ENCODE results near the gene CCDC78. TPM values are rescaled to one million over a fixed set of nuclear protein-coding genes. Genes with fewer than 3 reads are reported as not detected.
A peak's percentile ranks its signal among the peaks of the same experiment; 100 is the strongest.

CCDC78 gene
- total RNA-seq, 1 experiment from 2014 or later, result 3.5 TPM

DNA sequence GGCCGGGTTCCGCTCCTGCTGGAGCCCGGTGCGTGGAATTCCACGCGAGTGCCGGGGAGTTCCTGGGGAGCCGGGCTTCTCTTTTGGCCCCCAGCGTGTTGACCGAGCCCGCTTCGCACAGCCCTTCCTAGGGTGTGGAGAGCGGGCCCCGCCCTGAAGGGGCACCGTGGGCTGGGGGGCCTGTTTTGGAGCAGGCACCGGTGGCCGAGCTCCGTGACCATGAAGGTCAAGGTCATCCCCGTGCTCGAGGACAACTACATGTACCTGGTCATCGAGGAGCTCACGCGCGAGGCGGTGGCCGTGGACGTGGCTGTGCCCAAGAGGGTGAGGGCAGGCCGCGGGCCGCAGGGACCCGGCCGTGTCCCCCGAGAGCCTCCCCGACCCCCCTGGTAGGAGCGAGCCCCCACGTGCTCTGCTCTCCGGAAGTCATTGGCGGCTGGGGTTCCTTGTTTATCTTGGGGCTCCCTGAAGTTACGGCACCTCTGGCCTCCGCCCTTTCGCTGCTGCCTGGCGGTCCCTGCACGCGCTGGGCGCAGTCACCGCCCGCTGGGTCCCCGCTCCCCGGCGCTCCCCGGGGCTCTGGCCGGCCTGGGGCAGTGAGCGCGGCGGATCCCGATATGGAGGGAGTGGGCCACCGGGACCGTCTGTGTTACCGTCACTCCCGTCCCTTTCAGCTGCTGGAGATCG lies 1.2 kb upstream of the CCDC78 start:
- Histone ChIP-seq H3K36me3 (ENCODE audit: control insufficient read depth, insufficient read depth, low read length) (no peaks in the 10 kb centered on the region), H3K27me3 (replicated peaks; ENCODE audit: control insufficient read depth, insufficient read depth, low read length) (no peaks in the 10 kb centered on the region), H3K9me3 (no peaks in the 10 kb centered on the region), H3K4me1 (peaks cover 3% of the 10 kb centered on the region; the same call in 1 of the 2 replicates), H3K4me3 (ENCODE audit: low read depth, low read length) (peak overlapping the region; percentile 65)
- H3K36me3 Mint-ChIP-seq (ENCODE audit: insufficient read depth, unreplicated experiment), result peaks cover 11% of the 10 kb centered on the region
- H3K27me3 Mint-ChIP-seq (ENCODE audit: insufficient read depth, unreplicated experiment), result no peaks in the 10 kb centered on the region
- no peaks in the 10 kb centered on the region for H3K4me1 Mint-ChIP-seq (ENCODE audit: low read depth, unreplicated experiment)
- no peak for DNase-seq
- H3K9me3 Mint-ChIP-seq (ENCODE audit: unreplicated experiment), result no peaks in the 10 kb centered on the region
- TF ChIP-seq, protein P1, sequence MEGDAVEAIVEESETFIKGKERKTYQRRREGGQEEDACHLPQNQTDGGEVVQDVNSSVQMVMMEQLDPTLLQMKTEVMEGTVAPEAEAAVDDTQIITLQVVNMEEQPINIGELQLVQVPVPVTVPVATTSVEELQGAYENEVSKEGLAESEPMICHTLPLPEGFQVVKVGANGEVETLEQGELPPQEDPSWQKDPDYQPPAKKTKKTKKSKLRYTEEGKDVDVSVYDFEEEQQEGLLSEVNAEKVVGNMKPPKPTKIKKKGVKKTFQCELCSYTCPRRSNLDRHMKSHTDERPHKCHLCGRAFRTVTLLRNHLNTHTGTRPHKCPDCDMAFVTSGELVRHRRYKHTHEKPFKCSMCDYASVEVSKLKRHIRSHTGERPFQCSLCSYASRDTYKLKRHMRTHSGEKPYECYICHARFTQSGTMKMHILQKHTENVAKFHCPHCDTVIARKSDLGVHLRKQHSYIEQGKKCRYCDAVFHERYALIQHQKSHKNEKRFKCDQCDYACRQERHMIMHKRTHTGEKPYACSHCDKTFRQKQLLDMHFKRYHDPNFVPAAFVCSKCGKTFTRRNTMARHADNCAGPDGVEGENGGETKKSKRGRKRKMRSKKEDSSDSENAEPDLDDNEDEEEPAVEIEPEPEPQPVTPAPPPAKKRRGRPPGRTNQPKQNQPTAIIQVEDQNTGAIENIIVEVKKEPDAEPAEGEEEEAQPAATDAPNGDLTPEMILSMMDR (IDR thresholded peaks at IDR 0.05; ENCODE audit: insufficient read depth in 1 of 2, low read depth in 1 of 2, low read length in 1 of 2, severe bottlenecking in 1 of 2, unreplicated experiment in 1 of 2), result no peak
- ChIA-PET POLR2A (interaction anchor here (1.0 to 1.5 kb wide), 2 partner anchors 11 to 14 kb away, joined by 3 to 4 read pairs; partner anchors contain the start of gene CIAO3), CTCF (interaction anchor here (0.6 to 1.5 kb wide), 5 partner anchors 8 to 21 kb away, joined by 4 to 10 read pairs (median 5); partner anchors contain the start of gene METRN)
- no TSS peak for BruUV-seq (replicated peaks)
- no peak overlapping the region for H3K27ac Mint-ChIP-seq (ENCODE audit: unreplicated experiment)
- intact Hi-C loops (cut with micrococcal nuclease; ENCODE audit: unreplicated experiment), result no loop called here
- peak overlapping the region; percentile 64 for H3K4me3 Mint-ChIP-seq (ENCODE audit: unreplicated experiment)

DNA sequence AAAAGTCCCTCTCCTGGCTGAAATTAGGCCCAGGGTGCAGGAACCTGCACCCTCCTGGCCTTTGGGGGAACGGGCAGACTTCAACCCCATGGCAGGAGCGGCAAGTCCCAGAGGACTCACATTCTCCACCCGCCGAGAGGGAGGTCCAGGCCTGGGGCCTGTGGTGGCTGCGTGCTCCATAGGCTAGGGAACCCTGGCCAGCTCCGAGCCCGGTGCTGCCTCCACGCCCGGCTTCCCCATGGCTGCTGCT lies 130 bp downstream of the CCDC78 start:
- intact Hi-C loops (cut with micrococcal nuclease; ENCODE audit: unreplicated experiment), result no loop called here
- Histone ChIP-seq H3K36me3 (ENCODE audit: control insufficient read depth, insufficient read depth, low read length) (no peaks in the 10 kb centered on the region), H3K4me1 (peaks cover 11% of the 10 kb centered on the region), H3K27me3 (replicated peaks; ENCODE audit: control insufficient read depth, insufficient read depth, low read length) (no peaks in the 10 kb centered on the region), H3K4me3 (ENCODE audit: low read depth, low read length) (no peak overlapping the region), H3K9me3 (no peaks in the 10 kb centered on the region)
- Mint-ChIP-seq H3K27ac (ENCODE audit: unreplicated experiment) (no peak overlapping the region), H3K36me3 (ENCODE audit: insufficient read depth, unreplicated experiment) (peaks cover 11% of the 10 kb centered on the region), H3K9me3 (ENCODE audit: unreplicated experiment) (no peaks in the 10 kb centered on the region), H3K27me3 (ENCODE audit: insufficient read depth, unreplicated experiment) (no peaks in the 10 kb centered on the region), H3K4me3 (ENCODE audit: unreplicated experiment) (peak overlapping the region; percentile 64), H3K4me1 (ENCODE audit: low read depth, unreplicated experiment) (no peaks in the 10 kb centered on the region)
- no TSS peak for BruUV-seq (replicated peaks)
- TF ChIP-seq, protein P1 (IDR thresholded peaks at IDR 0.05; ENCODE audit: insufficient read depth in 1 of 2, low read depth in 1 of 2, low read length in 1 of 2, severe bottlenecking in 1 of 2, unreplicated experiment in 1 of 2), result no peak
- DNase-seq, result no peak
- POLR2A ChIA-PET, result no interaction called here
- CTCF ChIA-PET, result interaction anchor here (1.5 kb wide), 1 partner anchor 19 kb away, joined by 4 read pairs; no protein-coding TSS in a partner anchor

DNA sequence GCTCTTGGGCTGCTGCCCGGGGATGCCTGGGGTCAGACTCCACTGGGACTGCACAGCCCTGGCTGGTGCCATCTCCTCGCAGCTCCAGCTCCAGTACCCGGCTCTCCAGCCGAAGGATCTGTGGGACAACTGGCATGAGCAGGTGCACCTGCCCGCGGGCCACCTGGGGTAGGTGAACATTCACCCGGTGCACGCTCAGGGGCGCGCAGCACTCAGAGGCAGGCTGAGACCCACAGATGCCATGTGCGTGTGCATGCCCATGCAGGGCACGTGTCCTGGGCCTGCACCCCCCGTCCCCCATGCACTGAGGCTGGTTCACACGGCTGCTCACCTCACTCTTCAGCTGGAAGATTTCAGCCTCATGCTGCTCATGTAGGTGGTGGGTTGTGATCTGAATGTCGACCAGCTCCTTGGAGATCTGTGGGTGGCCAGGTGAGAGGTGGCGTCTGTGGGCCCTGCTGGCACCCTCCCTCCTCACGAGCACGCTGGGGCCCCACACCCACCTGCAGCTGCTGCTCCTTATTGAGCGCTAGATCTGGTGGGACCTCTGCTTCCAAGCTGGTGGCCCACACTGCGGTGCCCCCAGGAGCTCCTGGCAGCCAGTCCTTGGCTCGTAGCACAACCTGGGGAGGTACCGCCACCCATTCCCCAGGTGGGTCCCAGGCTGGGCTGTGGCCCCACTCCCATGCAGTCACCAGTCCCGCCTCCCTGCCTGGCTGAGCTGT lies 618 bp downstream of the CCDC78 start:
- no TSS peak for BruUV-seq (replicated peaks)
- H3K27ac Mint-ChIP-seq (ENCODE audit: unreplicated experiment), result no peak overlapping the region

More for the DNA sequence above, 618 bp downstream of the CCDC78 start:
- intact Hi-C loops (cut with micrococcal nuclease; ENCODE audit: unreplicated experiment), result no loop called here
- Histone ChIP-seq H3K36me3 (ENCODE audit: control insufficient read depth, insufficient read depth, low read length) (no peaks in the 10 kb centered on the region), H3K9me3 (no peaks in the 10 kb centered on the region), H3K27me3 (replicated peaks; ENCODE audit: control insufficient read depth, insufficient read depth, low read length) (no peaks in the 10 kb centered on the region), H3K4me1 (peaks cover 11% of the 10 kb centered on the region), H3K4me3 (ENCODE audit: low read depth, low read length) (no peak overlapping the region)
- POLR2A ChIA-PET, result no interaction called here
- CTCF ChIA-PET, result interaction anchor here (0.9 to 1.5 kb wide), 2 partner anchors 10 to 19 kb away, joined by 3 to 4 read pairs; no protein-coding TSS in a partner anchor
- Mint-ChIP-seq H3K36me3 (ENCODE audit: insufficient read depth, unreplicated experiment) (peaks cover 11% of the 10 kb centered on the region), H3K27me3 (ENCODE audit: insufficient read depth, unreplicated experiment) (no peaks in the 10 kb centered on the region), H3K9me3 (ENCODE audit: unreplicated experiment) (no peaks in the 10 kb centered on the region), H3K4me3 (ENCODE audit: unreplicated experiment) (peak overlapping the region; percentile 64), H3K4me1 (ENCODE audit: low read depth, unreplicated experiment) (no peaks in the 10 kb centered on the region)
- DNase-seq, result no peak
- TF ChIP-seq, protein P1 (IDR thresholded peaks at IDR 0.05; ENCODE audit: insufficient read depth in 1 of 2, low read depth in 1 of 2, low read length in 1 of 2, severe bottlenecking in 1 of 2, unreplicated experiment in 1 of 2), result no peak

Measured in Caco-2 (cell line).